WTC11 (cell line): ENCODE measurements around the gene CISD3. TPM values are rescaled to one million over a fixed set of nuclear protein-coding genes. Genes with fewer than 3 reads are reported as not detected.

Experiments used
- ATAC-seq: fragments of 200-7000 bp; cut with Tn5 transposase; 2 replicates; pipeline ENCODE4 v1.10.0; 2021; ENCODE audit warnings: mild to moderate bottlenecking, moderate library complexity
- CTCF ChIA-PET: fragments of 300-600 bp; sonication (Branson Sonifier 250); formaldehyde crosslinking; loops from one replicate; lab custom pipeline; 2021; ENCODE audit warnings: antibody characterized with exemption; lab: Charles Lee
- POLR2A ChIA-PET: fragments of 350-600 bp; sonication (Branson Sonifier 250); formaldehyde crosslinking; loops from one replicate; lab custom pipeline; 2021; ENCODE audit warnings: antibody characterized with exemption; lab: Charles Lee
- DNase-seq: peaks from one replicate; pipeline ENCODE4 v3.0.0; 2021; ENCODE audit warnings: low spot score
- H3K27ac Mint-ChIP-seq: 2 replicates; pipeline ENCODE4 v1.8.0; 2021; ENCODE audit warnings: mixed read lengths
- H3K27me3 Mint-ChIP-seq: 2 replicates; pipeline ENCODE4 v1.8.0; 2021; ENCODE audit warnings: low read depth, mild to moderate bottlenecking, moderate library complexity, mixed read lengths
- H3K36me3 Mint-ChIP-seq: 2 replicates; pipeline ENCODE4 v1.8.0; 2021; ENCODE audit warnings: mixed read lengths
- H3K4me1 Mint-ChIP-seq: 2 replicates; pipeline ENCODE4 v1.8.0; 2022; ENCODE audit warnings: mixed read lengths
- H3K4me3 Mint-ChIP-seq: 2 replicates; pipeline ENCODE4 v1.8.0; 2021; ENCODE audit warnings: mild to moderate bottlenecking, moderate library complexity, mixed read lengths
- H3K9me3 Mint-ChIP-seq: 2 replicates; pipeline ENCODE4 v1.8.0; 2021; ENCODE audit warnings: mixed read lengths
- AR ChIP-seq: fragments of 250-450 bp; sonication (Bioruptor Pico); IDR thresholded peaks from 2 replicates; pipeline ENCODE4 v1.9.0; 2021; ENCODE audit warnings: mild to moderate bottlenecking
- CREM ChIP-seq: sonication (generic); formaldehyde crosslinking; IDR thresholded peaks from 2 replicates; pipeline ENCODE4 v1.8.1; 2022; ENCODE audit warnings: mild to moderate bottlenecking, missing genetic modification reagents, moderate library complexity
- ELF4 ChIP-seq: sonication (generic); formaldehyde crosslinking; IDR thresholded peaks from 2 replicates; pipeline ENCODE4 v1.8.1; 2022; ENCODE audit warnings: low read depth, mild to moderate bottlenecking, moderate library complexity, missing genetic modification reagents
- ERG ChIP-seq: fragments of 250-450 bp; sonication (Bioruptor Pico); IDR thresholded peaks from 2 replicates; pipeline ENCODE4 v1.8.0; 2021; ENCODE audit warnings: mild to moderate bottlenecking
- IRF2 ChIP-seq: sonication (generic); formaldehyde crosslinking; IDR thresholded peaks from 2 replicates; pipeline ENCODE4 v1.8.0; 2022; ENCODE audit warnings: low read depth, missing genetic modification reagents, borderline replicate concordance
- MAX ChIP-seq: sonication (generic); formaldehyde crosslinking; IDR thresholded peaks from 2 replicates; pipeline ENCODE4 v1.8.0; 2022; ENCODE audit warnings: mild to moderate bottlenecking, missing genetic modification reagents
- MYBL2 ChIP-seq: sonication (generic); formaldehyde crosslinking; IDR thresholded peaks from 2 replicates; pipeline ENCODE4 v1.8.1; 2023; ENCODE audit warnings: mild to moderate bottlenecking, moderate library complexity, missing genetic modification reagents
- NR1H2 ChIP-seq: sonication (generic); formaldehyde crosslinking; IDR thresholded peaks from 2 replicates; pipeline ENCODE4 v1.9.0; 2021; ENCODE audit warnings: mild to moderate bottlenecking, moderate library complexity, missing genetic modification reagents
- RELA ChIP-seq: sonication (generic); formaldehyde crosslinking; IDR thresholded peaks from 2 replicates; pipeline ENCODE4 v1.8.1; 2022; ENCODE audit warnings: missing genetic modification reagents, mild to moderate bottlenecking, borderline replicate concordance
- RORB ChIP-seq: fragments of 250-450 bp; sonication (Bioruptor Pico); IDR thresholded peaks from 2 replicates; pipeline ENCODE4 v1.9.0; 2021; ENCODE audit warnings: mild to moderate bottlenecking
- SMAD3 ChIP-seq: sonication (generic); formaldehyde crosslinking; IDR thresholded peaks from 2 replicates; pipeline ENCODE4 v1.8.0; 2022; ENCODE audit warnings: missing genetic modification reagents, mild to moderate bottlenecking, borderline replicate concordance
- TCF7 ChIP-seq: sonication (generic); formaldehyde crosslinking; IDR thresholded peaks from 2 replicates; pipeline ENCODE4 v1.8.0; 2022; ENCODE audit warnings: mild to moderate bottlenecking, low read depth, missing genetic modification reagents, moderate library complexity
- TP53 ChIP-seq: sonication (generic); formaldehyde crosslinking; IDR thresholded peaks from 2 replicates; pipeline ENCODE4 v1.8.1; 2023; ENCODE audit warnings: mild to moderate bottlenecking, missing genetic modification reagents
- USF2 ChIP-seq: sonication (generic); formaldehyde crosslinking; IDR thresholded peaks from 2 replicates; pipeline ENCODE4 v1.8.1; 2023; ENCODE audit warnings: mild to moderate bottlenecking, missing genetic modification reagents, moderate library complexity
- ZNF317 ChIP-seq: sonication (generic); formaldehyde crosslinking; IDR thresholded peaks from 2 replicates; pipeline ENCODE4 v1.8.1; 2023; ENCODE audit warnings: low read depth, mild to moderate bottlenecking, moderate library complexity, missing genetic modification reagents, borderline replicate concordance
- ZNF396 ChIP-seq: fragments of 250-450 bp; sonication (Bioruptor Pico); IDR thresholded peaks from 2 replicates; pipeline ENCODE4 v1.8.0; 2021; ENCODE audit warnings: mild to moderate bottlenecking, moderate library complexity, borderline replicate concordance
- ZNF423 ChIP-seq: fragments of 250-450 bp; sonication (Bioruptor Pico); IDR thresholded peaks from 2 replicates; pipeline ENCODE4 v2.1.2; 2022; ENCODE audit warnings: mild to moderate bottlenecking, moderate library complexity
- ZNF532 ChIP-seq: fragments of 250-450 bp; sonication (Bioruptor Pico); IDR thresholded peaks from 2 replicates; pipeline ENCODE4 v1.9.0; 2021; ENCODE audit warnings: mild to moderate bottlenecking, borderline replicate concordance
- total RNA-seq: library from RNA; stranded (reverse); gene quantifications from 3 replicates; pipeline ENCODE4 v1.2.3, GENCODE V29; 2021
- TF ChIP-seq, protein P1 (sequence below): sonication (generic); formaldehyde crosslinking; IDR thresholded peaks from 2 replicates; pipeline ENCODE4 v1.8.1; 2022; ENCODE audit warnings: mild to moderate bottlenecking, missing genetic modification reagents, moderate library complexity, borderline replicate concordance
- TF ChIP-seq, protein P2 (sequence below): sonication (generic); formaldehyde crosslinking; IDR thresholded peaks from 2 replicates; pipeline ENCODE4 v1.8.1; 2023; ENCODE audit warnings: mild to moderate bottlenecking, missing genetic modification reagents, moderate library complexity
- TF ChIP-seq, protein P3 (sequence below): sonication (generic); formaldehyde crosslinking; conservative IDR thresholded peaks from 2 replicates; pipeline ENCODE4 v1.8.1; 2022; ENCODE audit warnings: mild to moderate bottlenecking, missing genetic modification reagents

The CISD3 gene
- total RNA-seq, 1 experiment from 2014 or later: 12.1 TPM

GRCh38 chr17:38740806-38741205 is 10.7 kb downstream of the CISD3 start (continued):
- TF ChIP-seq IRF2: no peak
- TF ChIP-seq, all 79 proteins: peak for 0

DNA sequence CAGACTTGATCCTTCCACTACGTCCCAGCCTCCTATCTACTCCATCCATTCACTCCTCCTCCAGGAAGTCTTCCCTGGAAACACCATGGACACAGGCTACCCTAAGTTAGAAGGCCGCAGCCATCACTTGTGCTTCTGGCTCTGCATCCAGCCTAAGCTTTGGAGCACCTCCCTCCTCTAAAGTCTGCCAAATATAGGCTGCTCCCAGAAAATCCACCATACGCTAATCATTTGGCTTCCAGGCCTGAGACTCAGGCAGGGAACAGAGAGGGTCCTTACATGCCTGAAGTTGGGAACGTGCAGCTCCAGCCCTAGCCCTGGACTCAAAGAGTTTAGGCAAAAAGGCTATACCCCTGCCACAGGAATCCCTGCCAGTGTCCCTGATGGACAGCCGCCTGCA is 11.3 kb downstream of the CISD3 start:
- peaks cover 30% of the 10 kb centered on the region for H3K36me3 Mint-ChIP-seq
- TF ChIP-seq CREM (CRISPR knock-in tag): no peak
- TF ChIP-seq MYBL2 (CRISPR knock-in tag): no peak
- TF ChIP-seq SMAD3 (CRISPR knock-in tag): no peak
- TF ChIP-seq TCF7 (CRISPR knock-in tag): no peak
- no peak for TF ChIP-seq USF2
- no peak for TF ChIP-seq TP53 (CRISPR knock-in tag)
- TF ChIP-seq NR1H2 (CRISPR knock-in tag): no peak
- TF ChIP-seq MAX (CRISPR knock-in tag): no peak
- TF ChIP-seq, all 79 proteins: peak for 0
- ATAC-seq: no peak
- H3K4me3 Mint-ChIP-seq: no peak overlapping the region
- H3K9me3 Mint-ChIP-seq: no peaks in the 10 kb centered on the region
- no peak for DNase-seq
- no peaks in the 10 kb centered on the region for H3K27me3 Mint-ChIP-seq
- H3K27ac Mint-ChIP-seq: peak overlapping the region; percentile 82; the same call in 1 of the 2 replicates
- peaks cover 51% of the 10 kb centered on the region for H3K4me1 Mint-ChIP-seq
- ChIA-PET CTCF (interaction anchor here (0.6 kb wide), 1 partner anchor 78 kb away, joined by 8 read pairs; no protein-coding TSS in a partner anchor), POLR2A (no interaction called here)

- CTCF ChIA-PET: interaction anchor here (0.6 kb wide), 1 partner anchor 79 kb away, joined by 8 read pairs; no protein-coding TSS in a partner anchor
- Mint-ChIP-seq H3K4me3 (no peak overlapping the region), H3K4me1 (peaks cover 54% of the 10 kb centered on the region), H3K9me3 (no peaks in the 10 kb centered on the region), H3K27ac (peak overlapping the region; percentile 3; the same call in 1 of the 2 replicates), H3K36me3 (peaks cover 30% of the 10 kb centered on the region), H3K27me3 (no peaks in the 10 kb centered on the region)
- no peak for ATAC-seq
- DNase-seq: no peak
- POLR2A ChIA-PET: no interaction called here
- no peak for TF ChIP-seq ZNF317
- no peak for TF ChIP-seq ELF4 (CRISPR knock-in tag)
- no peak for TF ChIP-seq RELA (CRISPR knock-in tag)
- TF ChIP-seq ZNF396 (CRISPR knock-in tag): no peak
- no peak for TF ChIP-seq ZNF532 (CRISPR knock-in tag)
- TF ChIP-seq RORB (CRISPR knock-in tag): no peak
- TF ChIP-seq AR (CRISPR knock-in tag): no peak
- no peak for TF ChIP-seq ERG (CRISPR knock-in tag)
- TF ChIP-seq, protein P1, sequence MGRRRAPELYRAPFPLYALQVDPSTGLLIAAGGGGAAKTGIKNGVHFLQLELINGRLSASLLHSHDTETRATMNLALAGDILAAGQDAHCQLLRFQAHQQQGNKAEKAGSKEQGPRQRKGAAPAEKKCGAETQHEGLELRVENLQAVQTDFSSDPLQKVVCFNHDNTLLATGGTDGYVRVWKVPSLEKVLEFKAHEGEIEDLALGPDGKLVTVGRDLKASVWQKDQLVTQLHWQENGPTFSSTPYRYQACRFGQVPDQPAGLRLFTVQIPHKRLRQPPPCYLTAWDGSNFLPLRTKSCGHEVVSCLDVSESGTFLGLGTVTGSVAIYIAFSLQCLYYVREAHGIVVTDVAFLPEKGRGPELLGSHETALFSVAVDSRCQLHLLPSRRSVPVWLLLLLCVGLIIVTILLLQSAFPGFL (CRISPR knock-in tag): no peak
- TF ChIP-seq, protein P2, sequence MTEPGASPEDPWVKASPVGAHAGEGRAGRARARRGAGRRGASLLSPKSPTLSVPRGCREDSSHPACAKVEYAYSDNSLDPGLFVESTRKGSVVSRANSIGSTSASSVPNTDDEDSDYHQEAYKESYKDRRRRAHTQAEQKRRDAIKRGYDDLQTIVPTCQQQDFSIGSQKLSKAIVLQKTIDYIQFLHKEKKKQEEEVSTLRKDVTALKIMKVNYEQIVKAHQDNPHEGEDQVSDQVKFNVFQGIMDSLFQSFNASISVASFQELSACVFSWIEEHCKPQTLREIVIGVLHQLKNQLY (CRISPR knock-in tag): no peak
- TF ChIP-seq MYBL2 (CRISPR knock-in tag): no peak
- no peak for TF ChIP-seq MAX (CRISPR knock-in tag)
- no peak for TF ChIP-seq ZNF423 (CRISPR knock-in tag)
- TF ChIP-seq, protein P3, sequence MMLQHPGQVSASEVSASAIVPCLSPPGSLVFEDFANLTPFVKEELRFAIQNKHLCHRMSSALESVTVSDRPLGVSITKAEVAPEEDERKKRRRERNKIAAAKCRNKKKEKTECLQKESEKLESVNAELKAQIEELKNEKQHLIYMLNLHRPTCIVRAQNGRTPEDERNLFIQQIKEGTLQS (CRISPR knock-in tag): no peak
Observed at GRCh38 chr17:38741921-38742410, 11.8 kb downstream of the CISD3 start.
